Aorta (tissue), 5 donors: ENCODE results near the gene MSMB. TPM values are rescaled to one million over a fixed set of nuclear protein-coding genes. Genes with fewer than 3 reads are reported as not detected.
"Not testable (repeated sequence)": the region's sequence is repeated elsewhere in the genome, so short reads cannot be mapped to it uniquely, and the experiment has no call there.

ENCODE experiments used
- ATAC-seq: fragments of 200-7000 bp; cut with Tn5 transposase; one replicate; pipeline ENCODE4 v1.9.1; 2022; ENCODE audit warnings: moderate library complexity; ENCODE audit not compliant: low FRiP score
- DNase-seq, 2 donors: peaks; one replicate each; pipeline ENCODE4 v3.0.0-alpha.2; 2020
- H3K27ac ChIP-seq, 2 donors: one replicate each; pipeline ENCODE4 v1.5.1; 2013; ENCODE audit warnings: low read length in 2 of 2, mild to moderate bottlenecking in 2 of 2, moderate library complexity in 2 of 2, control low read depth in 1 of 2, inconsistent platforms in 1 of 2, low read depth in 1 of 2
- H3K27me3 ChIP-seq, 2 donors: one replicate each; pipeline ENCODE4 v1.6.1; 2013; ENCODE audit warnings: control low read depth in 1 of 2, low read length in 1 of 2, mild to moderate bottlenecking in 1 of 2, moderate library complexity in 1 of 2; ENCODE audit not compliant: insufficient read depth in 2 of 2, control insufficient read depth in 1 of 2
- H3K36me3 ChIP-seq, 2 donors: one replicate each; pipeline ENCODE4 v1.6.1; 2013; ENCODE audit warnings: control low read depth in 1 of 2, low read length in 1 of 2, mild to moderate bottlenecking in 1 of 2; ENCODE audit not compliant: insufficient read depth in 2 of 2, control insufficient read depth in 1 of 2
- H3K4me1 ChIP-seq, 2 donors: one replicate each; pipeline ENCODE4 v1.6.1; 2013; ENCODE audit warnings: low read length in 2 of 2, control low read depth in 1 of 2, mild to moderate bottlenecking in 1 of 2, moderate library complexity in 1 of 2; ENCODE audit not compliant: insufficient read depth in 2 of 2, control insufficient read depth in 1 of 2
- H3K4me3 ChIP-seq, 2 donors: one replicate each; pipeline ENCODE4 v1.5.1; 2013; ENCODE audit warnings: low read length in 2 of 2, control low read depth in 1 of 2, mild to moderate bottlenecking in 1 of 2
- H3K9me3 ChIP-seq: one replicate; pipeline ENCODE4 v1.6.1; 2013; ENCODE audit warnings: mild to moderate bottlenecking, low read length; ENCODE audit not compliant: control insufficient read depth
- WGBS, 2 donors: extraction: QIAGEN DNeasy Blood & Tissue Kit; methylation state at CpG; one replicate each; pipeline ENCODE4 v1.1.7; 2013; 5-methylcytosine and 5-hydroxymethylcytosine counted together
- intact Hi-C, 2 donors: fragments of 100-400 bp; cut with DNase I; formaldehyde crosslinking; loops; one replicate each; pipeline versions ENCODE4 v1.14.2 to v1.15.0; 2022
- polyA plus RNA-seq, 2 donors: library from polyadenylated mRNA; stranded (reverse); fragments of 200-250 nt; gene quantifications; one replicate each; pipeline ENCODE4 v1.2.3, GENCODE V29; 2013
- total RNA-seq, 2 donors: library from RNA; stranded (reverse); fragmentation: NEBNext Ultra II Directional; extraction: Animal tissue kit (Norgen Biotek cat#: 25700); gene quantifications; one replicate each; pipeline ENCODE4 v1.2.1, GENCODE V29; 2021
- donor health status: healthy with polysubstance abuse.
- donor health status: Bipolar disorder and iron deficiency.
- donor health status: DM: no; HTN: no; CAD: no.
- donor health status: DM: no; HTN: no; CAD: no.
- donor health status: DM: yes; HTN: yes; CAD: no.

The MSMB gene
- total and polyA plus RNA-seq, 4 donors, result not detected

- ATAC-seq, result no peak
- no peaks in the 10 kb centered on the region for H3K36me3 ChIP-seq
- no peaks in the 10 kb centered on the region for H3K9me3 ChIP-seq
- no peaks in the 10 kb centered on the region for H3K4me1 ChIP-seq
- no peak for DNase-seq
- H3K27me3 ChIP-seq, result no peaks in the 10 kb centered on the region
- H3K27ac ChIP-seq, result no peak overlapping the region
- intact Hi-C loops, result no loop called here
- no peak overlapping the region for H3K4me3 ChIP-seq
These were observed 11.0 kb upstream of the MSMB start for GRCh38 chr10:46057038-46057437.

DNA sequence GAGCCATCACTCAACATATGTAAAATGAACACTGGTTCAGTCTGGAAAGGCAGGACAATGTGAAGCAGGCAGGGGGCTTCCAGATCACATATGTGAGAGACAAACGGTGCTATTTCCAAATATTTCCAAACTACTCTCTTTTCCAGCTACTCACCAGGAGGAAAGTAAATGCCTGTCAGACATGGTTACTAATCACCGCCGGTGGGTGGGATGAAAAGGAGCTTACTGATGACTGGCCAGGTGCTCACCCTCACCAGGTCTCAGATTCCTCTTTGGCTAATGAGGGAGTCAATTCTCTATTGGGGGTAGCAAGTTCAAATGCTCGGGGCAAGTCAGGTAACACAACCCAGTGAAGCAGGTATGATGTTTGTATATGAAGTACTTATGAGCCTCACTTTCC lies 9.7 kb upstream of the MSMB start:
- Histone ChIP-seq H3K4me1 (no peaks in the 10 kb centered on the region), H3K9me3 (no peaks in the 10 kb centered on the region)

GRCh38 chr10:46053534-46054434 lies 7.7 kb upstream of the MSMB start:
- no peak for ATAC-seq
- Histone ChIP-seq H3K4me3 (no peak overlapping the region), H3K36me3 (no peaks in the 10 kb centered on the region), H3K4me1 (no peaks in the 10 kb centered on the region), H3K27me3 (no peaks in the 10 kb centered on the region), H3K9me3 (no peaks in the 10 kb centered on the region), H3K27ac (no peak overlapping the region)
- 45 to 58% methylated on average over 9 of the region's 9 CpGs for WGBS, 2 donors
- intact Hi-C loops, result no loop called here
- no peak for DNase-seq

More for the DNA sequence above, 9.7 kb upstream of the MSMB start:
- WGBS, 2 donors, result 80 to 84% methylated on average over 4 of the region's 4 CpGs
- no peaks in the 10 kb centered on the region for H3K27me3 ChIP-seq
- H3K4me3 ChIP-seq, result no peak overlapping the region
- intact Hi-C loops, result no loop called here
- H3K27ac ChIP-seq, result no peak overlapping the region
- DNase-seq (peak in 1 of 2 donors; percentile 11), ATAC-seq (no peak)
- no peaks in the 10 kb centered on the region for H3K36me3 ChIP-seq

- Histone ChIP-seq H3K27ac (no peak overlapping the region), H3K4me1 (no peaks in the 10 kb centered on the region), H3K9me3 (no peaks in the 10 kb centered on the region), H3K27me3 (no peaks in the 10 kb centered on the region), H3K36me3 (no peaks in the 10 kb centered on the region), H3K4me3 (no peak overlapping the region)
- WGBS, 2 donors, result 85 to 89% methylated on average over 6 of the region's 6 CpGs
- ATAC-seq (no peak), DNase-seq (no peak)
- intact Hi-C loops, result no loop called here
These were observed 6.8 kb upstream of the MSMB start for GRCh38 chr10:46052791-46053375.

DNA sequence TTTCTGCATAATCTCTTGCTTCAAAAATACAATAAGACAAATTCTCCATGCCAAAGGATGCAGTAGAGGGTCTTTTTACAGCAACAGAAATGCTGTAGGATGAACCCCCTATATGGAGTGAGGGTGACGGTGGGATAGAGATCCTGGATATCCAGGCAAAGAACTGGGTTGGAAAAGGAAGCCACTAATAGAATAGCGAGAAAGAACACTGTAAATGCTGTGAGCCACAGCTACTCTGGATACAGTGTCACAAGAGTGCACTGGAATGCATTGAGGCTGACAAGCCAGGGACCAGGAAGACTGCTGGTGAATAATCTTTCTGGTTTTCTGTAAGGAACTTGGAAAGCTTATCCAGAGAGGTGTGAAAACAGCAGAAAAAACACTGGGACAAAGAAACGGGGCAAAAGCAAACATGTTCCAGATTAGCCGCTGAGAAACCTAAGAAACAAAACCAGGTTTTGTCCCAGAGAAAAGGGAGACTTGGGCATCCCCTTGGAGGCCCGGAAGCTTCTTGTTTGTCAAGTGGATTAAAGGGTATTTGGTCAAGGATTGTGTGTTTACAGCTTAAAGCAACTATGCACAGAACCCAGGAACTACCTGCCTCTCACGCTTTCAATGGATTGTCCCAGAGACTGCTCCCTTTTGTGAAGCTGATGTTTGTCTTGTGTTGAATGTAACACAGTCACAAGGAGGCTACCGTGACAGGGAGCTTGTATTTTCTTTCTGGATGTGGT lies 6.2 kb upstream of the MSMB start:
- 42 to 50% methylated on average over 7 of the region's 7 CpGs for WGBS, 2 donors
- no peaks in the 10 kb centered on the region for H3K4me1 ChIP-seq
- intact Hi-C loops, result no loop called here
- no peaks in the 10 kb centered on the region for H3K36me3 ChIP-seq
- no peaks in the 10 kb centered on the region for H3K9me3 ChIP-seq
- ATAC-seq (no peak), DNase-seq (no peak)
- no peaks in the 10 kb centered on the region for H3K27me3 ChIP-seq
- H3K27ac ChIP-seq, result no peak overlapping the region
- no peak overlapping the region for H3K4me3 ChIP-seq

DNA sequence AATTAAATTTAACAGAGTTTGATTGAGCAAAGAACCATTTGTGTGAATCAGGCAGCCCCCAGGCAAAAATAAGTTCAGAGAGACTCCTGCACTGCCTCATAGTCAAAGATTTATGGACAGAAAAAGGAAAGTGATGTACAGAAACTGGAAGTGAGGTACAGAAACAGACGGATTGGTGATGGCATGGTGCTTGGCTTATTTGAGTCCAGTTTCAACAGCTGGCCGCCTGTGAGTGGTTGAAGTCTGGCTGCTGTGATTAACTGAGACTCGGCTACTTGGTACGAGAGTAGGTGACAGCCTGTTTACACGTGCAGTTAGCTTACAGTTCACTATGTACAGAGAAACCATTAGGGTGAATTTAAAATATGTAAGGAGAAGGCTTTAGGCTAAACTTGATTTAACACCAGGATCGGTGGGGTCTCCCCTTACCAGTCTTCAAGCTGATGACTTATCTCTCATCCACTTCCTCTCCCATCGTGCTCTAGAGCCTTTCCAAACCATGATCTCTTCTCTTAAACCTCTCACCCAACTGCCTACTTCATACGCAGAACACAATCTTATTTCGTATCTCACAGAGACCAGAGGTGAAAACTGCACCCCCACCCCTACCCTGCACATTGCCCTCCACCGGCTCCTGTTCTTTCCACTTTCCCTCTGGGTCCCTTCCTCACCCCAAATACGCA lies 5.0 kb upstream of the MSMB start:
- Histone ChIP-seq H3K9me3 (no peaks in the 10 kb centered on the region), H3K27ac (no peak overlapping the region), H3K4me3 (no peak overlapping the region), H3K27me3 (no peaks in the 10 kb centered on the region), H3K4me1 (no peaks in the 10 kb centered on the region), H3K36me3 (no peaks in the 10 kb centered on the region)
- ATAC-seq, result no peak
- no peak for DNase-seq
- WGBS, 2 donors, result 44 to 63% methylated on average over 11 of the region's 11 CpGs
- intact Hi-C loops, result no loop called here

GRCh38 chr10:46049497-46049831 lies 3.4 kb upstream of the MSMB start:
- H3K4me1 ChIP-seq, H3K27ac ChIP-seq, DNase-seq, H3K9me3 ChIP-seq, H3K4me3 ChIP-seq, H3K27me3 ChIP-seq, ATAC-seq, intact Hi-C loops, H3K36me3 ChIP-seq: not testable (repeated sequence)
- 95 to 96% methylated on average over 11 of the region's 11 CpGs for WGBS, 2 donors

GRCh38 chr10:46048152-46048551 lies 2.1 kb upstream of the MSMB start:
- intact Hi-C loops, result no loop called here
- Histone ChIP-seq H3K9me3 (no peaks in the 10 kb centered on the region), H3K27ac (no peak overlapping the region), H3K4me1 (no peaks in the 10 kb centered on the region), H3K4me3 (no peak overlapping the region), H3K36me3 (no peaks in the 10 kb centered on the region), H3K27me3 (no peaks in the 10 kb centered on the region)
- no peak for ATAC-seq
- 41 to 43% methylated on average over 2 of the region's 2 CpGs for WGBS, 2 donors
- no peak for DNase-seq
